GM12892 (cell line): Measurements from ENCODE around the gene DCAF17.
A peak's percentile ranks its signal among the peaks of the same experiment; 100 is the strongest.

ENCODE experiments used
- DNase-seq: peaks from one replicate; pipeline ENCODE4 v3.0.0; 2011; ENCODE audit not compliant: insufficient read length
- FAIRE-seq: peaks from 2 replicates; lab custom pipeline; 2011; peaks lifted over from hg19 to GRCh38; lab: Jason Lieb, UNC
- POLR2A ChIP-seq: IDR thresholded peaks from 2 replicates; pipeline ENCODE4 v1.6.1; 2011; ENCODE audit warnings: low read depth, low read length, control low read depth
- POLR2AphosphoS5 ChIP-seq: IDR thresholded peaks from 2 replicates; pipeline ENCODE4 v1.6.1; 2011; ENCODE audit warnings: low read depth, low read length, control low read depth
- TAF1 ChIP-seq: IDR thresholded peaks from 2 replicates; pipeline ENCODE4 v1.6.1; 2011; ENCODE audit warnings: low read depth, mild to moderate bottlenecking, control low read depth, low read length, borderline replicate concordance

The DCAF17 gene

DNA sequence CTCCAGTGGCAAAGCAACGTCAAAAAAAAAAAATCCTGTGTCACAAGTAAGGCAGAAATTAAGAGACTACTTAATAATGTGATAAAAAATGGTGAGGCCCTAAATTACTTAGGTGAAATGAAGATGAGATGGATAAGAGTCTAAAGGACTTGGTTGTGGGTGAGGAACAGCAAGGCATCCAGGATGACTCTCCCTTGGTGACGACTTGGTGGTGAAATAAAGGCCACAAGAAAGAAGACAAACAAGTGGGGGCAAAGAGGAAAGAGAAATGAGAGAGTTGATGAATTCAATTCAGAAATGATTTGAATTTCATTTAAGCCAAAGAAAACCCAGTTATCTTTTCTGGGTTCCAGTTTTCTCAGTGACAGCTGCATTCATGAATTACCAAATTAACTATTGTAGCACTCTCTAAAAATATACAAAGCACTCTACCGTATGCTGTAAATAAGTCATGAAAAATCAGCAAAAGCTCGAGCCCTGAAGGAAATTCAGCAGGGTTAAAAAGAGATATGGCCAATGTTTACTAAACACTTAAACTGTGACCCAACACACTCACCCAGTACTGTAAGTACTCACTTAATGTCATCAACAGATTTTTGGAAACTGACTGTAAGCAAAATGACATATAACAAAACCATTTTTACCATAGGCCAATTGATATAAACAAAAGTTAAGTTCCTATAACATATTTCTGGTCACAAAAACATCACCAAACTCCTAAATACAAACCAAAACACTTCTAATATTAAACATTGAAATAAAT, 1.6 kb upstream of the DCAF17 start:
- FAIRE-seq (no peak), DNase-seq (no peak)
- TF ChIP-seq POLR2AphosphoS5 = no peak; the same call in 1 of the 2 replicates
- TF ChIP-seq TAF1 = no peak
- no peak for TF ChIP-seq POLR2A

DNA sequence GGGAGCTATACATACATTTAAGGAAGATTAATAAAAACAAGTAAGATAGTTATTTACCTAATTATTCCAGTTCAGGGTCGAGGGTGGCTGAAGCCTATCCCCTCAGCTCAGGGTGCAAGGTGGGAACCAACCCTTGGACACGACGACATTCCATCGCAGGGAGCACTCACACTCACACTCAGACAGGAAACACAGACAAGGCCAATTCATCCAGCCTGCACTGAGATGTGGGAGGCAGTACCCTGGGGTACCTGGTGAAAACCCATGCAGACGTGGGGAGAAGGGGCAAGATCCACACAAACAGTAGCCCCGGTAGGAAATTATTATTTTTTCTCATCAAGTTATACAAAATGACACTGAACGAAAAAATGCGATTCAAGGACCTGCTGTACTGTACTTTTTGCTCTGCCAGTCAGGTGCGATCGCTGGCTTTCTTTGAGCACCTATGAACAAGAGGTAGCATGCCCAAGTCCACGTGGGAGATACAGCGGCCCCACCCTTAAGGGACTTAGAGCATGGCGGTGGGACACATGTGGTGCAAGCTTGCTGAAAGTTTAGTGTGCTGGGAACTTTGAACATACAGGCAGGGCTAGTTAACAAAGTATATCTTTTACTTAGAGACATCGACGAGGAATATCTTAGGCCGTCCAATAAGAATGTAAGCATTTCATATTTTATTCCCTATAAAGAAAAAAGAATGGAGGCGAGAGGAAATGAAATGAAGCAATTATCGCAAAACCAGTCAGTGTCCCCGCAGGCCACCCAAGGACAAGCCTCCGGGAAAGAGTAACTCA, 860 bp upstream of the DCAF17 start:
- FAIRE-seq (peak; percentile 65), DNase-seq (peak; percentile 27)
- TF ChIP-seq TAF1 (no peak), POLR2A (no peak), POLR2AphosphoS5 (no peak; the same call in 1 of the 2 replicates)

DNA sequence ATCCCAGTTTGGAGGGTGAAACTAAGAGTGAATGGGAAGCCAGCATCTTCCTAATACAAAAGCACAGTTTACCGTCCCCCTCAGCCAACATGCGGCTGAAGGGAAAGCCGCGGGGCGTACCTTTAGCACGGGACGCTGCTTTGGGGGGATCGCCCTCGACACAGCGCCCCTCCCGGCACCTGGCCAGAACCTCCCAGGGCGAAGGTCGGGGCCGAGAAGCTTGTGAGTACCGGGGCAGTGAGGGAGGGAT, 338 bp upstream of the DCAF17 start, which contains the start of gene METTL8:
Gene METTL8 (minus strand): TSS at position 228 of the 250 bp plus-strand sequence. CDS start 41,805 bp downstream, outside the sequence.
- peak; percentile 84 for TF ChIP-seq POLR2AphosphoS5
- TF ChIP-seq POLR2A = peak; percentile 86; the same call in 1 of the 2 replicates
- peak; percentile 79; the same call in 1 of the 2 replicates for TF ChIP-seq TAF1
- FAIRE-seq = no peak
- no peak for DNase-seq

DNA sequence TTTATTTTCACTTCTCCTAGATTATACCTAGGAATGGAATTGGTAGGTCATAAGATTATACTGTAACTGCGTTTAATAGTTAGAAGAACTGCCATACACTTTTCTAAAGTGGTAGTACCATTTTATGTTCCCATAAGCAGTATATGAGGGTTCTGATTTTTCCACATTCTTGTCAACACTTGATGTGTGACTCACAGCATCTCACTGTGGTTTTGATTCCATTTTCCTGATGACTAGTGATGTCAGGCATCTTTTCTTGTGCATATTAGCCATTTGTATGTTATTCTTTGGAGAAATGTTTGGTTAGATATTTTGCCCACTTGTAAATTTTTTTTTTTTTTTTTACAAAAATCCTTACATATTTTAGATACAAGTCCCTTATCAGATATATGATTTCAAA, 2.3 kb downstream of the DCAF17 start:
- no peak for TF ChIP-seq POLR2A
- TF ChIP-seq POLR2AphosphoS5 = no peak
- no peak for TF ChIP-seq TAF1
- DNase-seq (no peak), FAIRE-seq (no peak)

DNA sequence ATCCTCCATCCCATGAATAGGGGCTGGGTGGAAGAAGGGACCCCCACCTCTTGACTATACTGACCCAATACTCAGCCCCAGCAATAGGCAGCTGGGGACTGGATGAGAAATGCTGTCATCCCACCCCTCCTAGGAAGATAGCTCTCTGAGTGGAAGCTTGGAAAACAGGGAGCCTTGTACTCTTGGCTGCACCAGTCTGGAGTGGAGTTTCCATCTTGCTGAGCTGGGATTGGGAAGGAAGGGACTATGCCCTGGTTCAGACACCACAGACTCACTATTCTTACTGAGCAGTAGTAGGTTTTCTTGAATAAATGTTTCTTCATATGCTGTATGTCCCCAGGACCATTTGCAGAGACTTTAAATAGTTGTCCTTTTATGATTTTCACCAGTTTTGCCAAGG, 7.4 kb downstream of the DCAF17 start:
- FAIRE-seq = no peak
- no peak for DNase-seq
- no peak for TF ChIP-seq TAF1
- TF ChIP-seq POLR2A = no peak

DNA sequence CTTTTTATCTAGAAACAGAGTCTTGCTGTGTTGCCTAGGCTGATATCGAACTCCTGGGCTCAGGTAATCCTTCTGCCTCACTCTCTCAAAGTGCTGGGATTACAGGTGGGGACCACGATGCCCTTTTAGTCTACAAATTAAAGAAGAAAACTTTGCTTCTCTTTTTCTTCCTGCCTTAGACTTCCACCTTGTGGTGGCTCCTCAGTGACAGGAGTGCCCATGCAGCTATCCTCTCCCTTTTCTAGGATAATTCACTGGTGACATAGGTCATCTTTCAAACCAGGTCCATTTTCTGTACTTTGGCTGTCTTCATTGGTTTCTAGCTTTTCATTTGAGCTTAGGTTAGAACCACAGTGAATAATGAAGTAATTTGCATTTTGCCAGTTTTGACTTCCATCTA, 13.6 kb downstream of the DCAF17 start:
- FAIRE-seq = peak; percentile 30

DNA sequence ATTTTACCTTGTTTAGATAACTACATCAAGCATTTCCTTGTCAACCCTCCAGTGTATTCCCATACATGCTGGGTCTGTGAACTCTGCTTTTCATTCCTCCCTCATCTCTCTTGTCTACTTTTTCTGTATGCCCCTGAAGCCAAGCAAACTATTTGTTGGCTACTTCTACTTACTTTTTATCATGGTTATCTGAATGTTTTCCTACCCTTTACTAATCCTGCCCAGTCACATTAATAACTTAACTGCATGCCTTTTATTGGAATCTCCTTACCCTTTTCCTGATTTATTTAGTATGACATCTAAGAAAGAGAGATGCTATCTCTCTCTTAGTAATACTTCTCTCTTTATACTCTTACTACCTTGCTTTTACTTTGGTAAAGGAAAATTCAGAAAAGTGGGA, 17.0 kb downstream of the DCAF17 start:
- TF ChIP-seq POLR2AphosphoS5 = no peak
- TF ChIP-seq POLR2A = no peak
- TF ChIP-seq TAF1 = no peak
- FAIRE-seq = no peak
- no peak for DNase-seq

More for the DNA sequence above, 13.6 kb downstream of the DCAF17 start:
- no peak for DNase-seq
- TF ChIP-seq TAF1 (no peak), POLR2AphosphoS5 (no peak), POLR2A (no peak)

DNA sequence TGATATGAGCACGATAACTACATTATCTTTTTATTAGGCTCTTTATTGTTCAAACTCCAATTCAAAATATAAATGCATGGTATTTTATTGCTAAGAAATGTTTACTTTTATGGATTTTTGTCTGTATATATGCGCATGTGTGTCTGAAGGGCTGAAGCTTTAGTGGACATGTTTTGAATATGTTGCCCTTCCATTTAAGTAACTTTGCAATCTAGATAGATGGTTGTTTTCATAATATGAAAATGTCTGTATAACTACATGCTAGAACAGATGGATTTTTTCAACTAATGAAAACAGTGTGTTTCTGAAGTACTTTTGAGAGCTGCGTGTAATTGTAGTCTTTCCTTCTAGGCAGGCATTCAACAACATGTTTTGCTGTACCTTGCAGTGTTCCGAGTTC, 18.7 kb downstream of the DCAF17 start:
- no peak for DNase-seq
- no peak for FAIRE-seq
- TF ChIP-seq TAF1 (no peak), POLR2A (no peak), POLR2AphosphoS5 (no peak)

DNA sequence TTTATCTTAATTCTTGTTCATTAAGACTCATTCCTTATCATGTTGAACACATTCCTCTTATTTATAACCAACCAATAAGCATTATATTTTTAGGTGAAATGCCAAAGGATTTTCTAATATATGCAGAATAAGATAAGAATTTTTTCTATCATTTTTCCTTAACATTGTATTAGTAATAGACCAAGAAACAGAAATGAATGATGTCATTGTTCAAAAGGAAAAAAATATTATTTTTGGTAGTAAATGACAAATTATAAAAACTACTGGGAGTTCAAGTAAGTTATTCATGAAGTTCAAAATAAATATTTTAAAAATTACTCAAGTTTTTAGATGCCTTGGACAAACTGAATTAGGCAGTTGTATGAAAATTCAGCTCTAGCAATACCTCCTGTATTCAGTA, 25.5 kb downstream of the DCAF17 start:
- DNase-seq (no peak), FAIRE-seq (no peak)
- TF ChIP-seq POLR2A (no peak), TAF1 (no peak), POLR2AphosphoS5 (no peak)

DNA sequence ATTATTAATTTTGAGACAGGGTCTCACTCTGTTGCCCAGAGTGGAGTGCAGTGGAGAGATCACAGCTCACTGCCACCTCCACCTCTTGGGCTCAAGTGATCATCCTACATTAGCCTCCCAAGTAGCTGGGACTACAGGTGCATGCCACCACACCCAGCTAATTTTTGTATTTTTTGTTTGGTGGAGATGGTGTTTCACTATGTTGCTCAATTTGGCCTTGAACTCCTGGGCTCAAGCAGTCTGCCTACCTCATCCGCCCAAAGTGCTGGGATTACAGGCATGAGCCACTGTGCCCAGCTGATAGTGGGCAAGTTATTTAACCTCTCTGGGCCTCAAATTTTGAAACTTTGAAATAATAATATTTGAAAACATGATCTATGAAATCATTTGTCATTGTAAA, 26.5 kb downstream of the DCAF17 start:
- no peak for FAIRE-seq

DNA sequence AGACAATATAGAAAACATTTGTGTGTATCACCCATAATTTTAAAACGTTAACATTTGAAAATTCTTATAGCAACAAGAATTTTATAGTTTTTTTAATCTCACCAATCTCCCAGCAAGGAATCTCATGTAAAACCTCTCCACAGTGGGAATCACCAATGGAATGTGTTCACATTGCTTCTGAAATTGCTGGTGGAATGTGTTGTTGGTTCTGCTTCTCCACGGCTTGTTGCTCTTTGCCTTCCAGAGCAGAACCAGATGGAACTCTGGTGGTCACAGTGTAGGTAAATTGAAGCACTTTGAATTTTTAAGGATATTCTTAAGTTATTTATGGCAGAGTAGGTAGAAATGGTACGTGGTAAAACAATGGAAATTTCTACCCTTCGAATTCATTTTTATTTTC, 35.1 kb downstream of the DCAF17 start:
- no peak for FAIRE-seq
- TF ChIP-seq POLR2AphosphoS5 = no peak
- no peak for TF ChIP-seq TAF1
- no peak for TF ChIP-seq POLR2A
- DNase-seq = no peak

More for the DNA sequence above, 26.5 kb downstream of the DCAF17 start:
- TF ChIP-seq TAF1 (no peak), POLR2A (no peak), POLR2AphosphoS5 (no peak)
- DNase-seq = no peak
